DMS 273 treated with DMSO at 0.1 percent for 48 hours (cell line): Measurements from ENCODE around the gene TPO.
"Not testable (repeated sequence)": the region's sequence is repeated elsewhere in the genome, so short reads cannot be mapped to it uniquely, and the experiment has no call there.

Source experiments
- DNase-seq: peaks from one replicate; lab custom pipeline; 2025; lab: John Stamatoyannopoulos, UW

The TPO gene

DNA sequence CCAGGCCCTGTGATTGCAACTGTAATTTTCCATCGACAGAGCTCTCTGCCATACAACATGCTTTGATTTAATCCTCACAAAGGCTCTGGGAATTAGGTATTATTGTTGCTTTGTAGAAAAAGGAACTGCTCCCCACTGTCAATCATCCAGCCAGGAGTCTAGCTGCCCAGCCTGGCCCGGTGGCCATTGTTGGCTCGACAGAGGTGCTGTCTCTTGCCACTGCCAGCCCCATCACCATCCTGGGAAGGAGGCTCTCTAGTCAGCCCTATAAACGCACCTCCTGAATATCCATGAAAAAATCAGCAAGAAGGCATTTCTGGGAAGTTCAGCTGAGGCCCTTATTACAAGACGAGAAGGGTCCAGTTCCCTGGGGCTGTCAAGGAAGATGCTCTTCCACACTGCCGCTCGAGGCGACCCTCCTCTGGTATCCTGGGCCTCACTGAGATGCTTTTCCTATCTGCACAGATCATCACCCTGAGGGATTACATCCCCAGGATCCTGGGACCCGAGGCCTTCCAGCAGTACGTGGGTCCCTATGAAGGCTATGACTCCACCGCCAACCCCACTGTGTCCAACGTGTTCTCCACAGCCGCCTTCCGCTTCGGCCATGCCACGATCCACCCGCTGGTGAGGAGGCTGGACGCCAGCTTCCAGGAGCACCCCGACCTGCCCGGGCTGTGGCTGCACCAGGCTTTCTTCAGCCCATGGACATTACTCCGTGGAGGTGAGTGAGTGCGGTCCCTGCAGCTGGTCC, 71.0 kb downstream of the TPO start:
- no peak for DNase-seq

DNA sequence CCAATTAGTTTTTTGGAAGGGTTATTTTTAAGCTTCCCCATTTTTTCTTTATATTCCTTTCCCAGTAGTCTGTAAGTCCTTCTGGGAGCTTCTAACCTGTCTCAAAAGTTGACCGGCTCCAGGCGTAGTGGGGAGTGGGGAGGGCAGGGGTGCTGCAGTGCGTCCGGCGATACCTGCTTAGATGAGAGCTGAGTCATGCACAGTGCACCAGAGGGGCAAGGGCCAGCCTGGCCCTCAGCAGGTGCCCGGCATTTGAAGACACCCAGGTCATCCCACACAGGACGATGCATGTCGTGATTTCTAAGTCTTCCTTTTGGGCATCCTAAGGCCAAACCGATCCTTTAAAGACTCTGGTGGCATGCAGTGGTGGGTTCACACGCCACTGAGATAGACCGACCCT, 73.4 kb downstream of the TPO start:
- DNase-seq = no peak

DNA sequence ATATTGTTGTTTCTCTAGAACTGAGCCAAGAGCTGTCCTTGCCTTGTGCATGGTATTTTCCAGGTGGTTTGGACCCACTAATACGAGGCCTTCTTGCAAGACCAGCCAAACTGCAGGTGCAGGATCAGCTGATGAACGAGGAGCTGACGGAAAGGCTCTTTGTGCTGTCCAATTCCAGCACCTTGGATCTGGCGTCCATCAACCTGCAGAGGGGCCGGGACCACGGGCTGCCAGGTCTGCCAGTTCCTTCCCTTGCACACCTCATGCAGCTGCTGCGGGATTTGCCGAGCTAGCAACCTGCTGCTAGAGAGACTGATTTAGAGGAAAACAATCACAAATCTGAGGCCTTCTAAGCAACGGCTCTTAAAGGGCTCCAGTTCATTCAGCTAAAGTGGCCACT, 74.5 kb downstream of the TPO start:
- no peak for DNase-seq

DNA sequence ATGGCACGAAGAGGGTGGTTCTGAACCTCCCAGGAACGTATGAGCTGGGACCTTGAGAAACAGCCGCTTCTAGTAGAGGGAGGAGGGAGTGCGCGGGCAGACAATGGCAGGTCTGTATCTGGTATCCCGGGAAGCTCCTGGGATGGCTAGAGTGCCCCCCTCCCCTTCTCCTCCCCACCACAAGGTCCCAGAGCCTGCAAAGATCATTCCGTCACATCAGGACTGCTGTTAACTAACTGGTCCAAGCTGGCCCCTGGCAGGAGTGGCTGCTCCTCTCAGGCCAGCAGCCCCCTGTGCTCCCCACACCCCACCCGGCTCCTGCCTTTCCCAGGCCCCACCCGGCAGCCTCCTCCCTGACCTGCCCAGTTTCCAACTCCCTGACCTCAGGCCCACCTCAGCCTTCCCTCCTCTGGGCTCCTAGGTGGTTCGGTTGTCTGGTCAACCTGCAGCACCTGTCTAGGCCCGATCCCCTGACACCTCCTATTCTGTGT, 75.0 kb downstream of the TPO start:
- DNase-seq = no peak

DNA sequence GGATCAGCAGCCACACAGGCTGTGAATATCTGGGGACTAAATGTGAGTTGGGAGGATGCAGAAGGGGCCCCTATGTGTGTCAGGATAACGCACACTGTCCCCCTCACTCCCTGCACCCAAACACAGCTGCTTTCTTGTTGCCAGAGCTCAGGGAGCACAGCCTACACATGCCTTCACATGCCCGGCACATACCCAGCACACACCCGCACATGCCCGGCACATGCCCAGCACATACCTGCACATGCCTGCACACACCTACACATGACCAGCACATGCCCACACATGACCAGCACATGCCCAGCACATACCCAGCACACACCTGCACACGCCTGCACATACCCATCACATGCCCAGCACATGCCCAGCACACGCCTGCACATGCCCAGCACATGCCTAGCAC, 75.6 kb downstream of the TPO start:
- no peak for DNase-seq

DNA sequence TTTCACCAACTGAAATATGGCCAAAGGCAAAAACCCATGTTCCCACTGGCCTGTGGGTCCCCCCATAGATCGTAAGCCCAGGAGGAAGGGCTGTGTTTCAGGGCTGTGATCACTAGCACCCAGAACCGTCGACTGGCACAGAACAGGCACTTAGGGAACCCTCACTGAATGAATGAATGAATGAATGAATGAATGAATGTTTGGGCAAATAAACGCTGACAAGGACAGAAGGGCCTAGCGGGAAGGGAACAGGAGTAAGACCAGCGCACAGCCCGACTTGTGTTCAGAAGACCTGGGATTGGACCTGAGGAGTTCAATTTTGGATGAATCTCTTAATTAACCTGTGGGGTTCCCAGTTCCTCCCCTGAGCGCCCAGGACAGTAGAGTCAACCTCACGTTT, 76.2 kb downstream of the TPO start:
- DNase-seq = no peak

DNA sequence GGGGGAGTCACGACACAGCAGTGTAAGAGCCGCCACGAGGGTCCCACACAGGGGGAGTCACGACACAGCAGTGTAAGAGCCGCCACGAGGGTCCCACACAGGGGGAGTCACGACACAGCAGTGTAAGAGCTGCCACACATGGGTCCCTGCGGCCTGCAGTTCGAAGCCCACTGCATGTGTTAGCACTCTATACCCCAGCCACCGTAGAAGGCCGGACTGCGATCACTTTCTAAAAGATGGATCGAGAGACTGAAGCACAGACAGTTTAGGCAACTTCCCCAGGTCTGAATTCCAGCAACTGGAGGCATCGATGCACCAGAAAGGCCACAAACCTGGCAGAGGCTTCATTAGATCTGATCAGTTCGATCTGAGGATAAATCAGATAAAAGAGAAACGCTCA, 77.1 kb downstream of the TPO start:
- DNase-seq = not testable (repeated sequence)

DNA sequence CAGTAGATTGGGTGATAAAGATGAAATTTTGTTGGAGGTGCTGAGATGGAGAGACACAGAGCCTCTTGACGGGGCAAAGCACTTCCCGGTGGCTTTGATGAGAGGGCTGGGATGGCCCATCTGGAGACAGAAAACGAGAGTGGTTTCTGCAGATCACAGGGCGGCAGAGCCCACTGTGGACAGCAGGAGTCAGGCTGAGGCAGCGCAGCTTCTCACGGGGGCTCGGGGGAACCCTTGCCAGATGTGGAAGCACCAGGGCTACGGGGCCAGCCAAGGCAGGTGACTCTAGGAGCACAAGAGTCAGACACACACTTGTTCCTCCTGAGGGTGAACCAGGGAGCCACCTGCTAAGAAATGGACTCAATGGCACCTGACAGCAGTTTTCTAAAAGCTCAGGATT, 78.5 kb downstream of the TPO start:
- no peak for DNase-seq

DNA sequence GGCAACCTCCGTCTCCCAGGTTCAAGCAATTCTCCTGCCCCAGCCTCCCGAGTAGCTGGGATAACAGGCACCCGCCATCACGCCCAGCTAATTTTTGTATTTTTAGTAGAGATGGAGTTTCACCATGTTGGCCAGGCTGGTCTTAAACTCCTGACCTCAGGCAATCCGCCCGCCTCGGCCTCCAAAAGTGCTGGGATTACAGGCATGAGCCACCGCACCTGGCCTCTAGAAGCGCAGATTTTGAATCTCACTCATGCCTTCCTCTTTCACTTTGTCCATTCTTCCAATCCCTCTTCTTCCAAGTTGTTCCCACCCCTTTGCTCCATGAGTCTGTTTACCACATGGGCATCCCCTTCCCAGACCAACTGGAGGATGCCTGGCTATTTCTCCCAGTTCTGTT, 79.0 kb downstream of the TPO start:
- DNase-seq = not testable (repeated sequence)

DNA sequence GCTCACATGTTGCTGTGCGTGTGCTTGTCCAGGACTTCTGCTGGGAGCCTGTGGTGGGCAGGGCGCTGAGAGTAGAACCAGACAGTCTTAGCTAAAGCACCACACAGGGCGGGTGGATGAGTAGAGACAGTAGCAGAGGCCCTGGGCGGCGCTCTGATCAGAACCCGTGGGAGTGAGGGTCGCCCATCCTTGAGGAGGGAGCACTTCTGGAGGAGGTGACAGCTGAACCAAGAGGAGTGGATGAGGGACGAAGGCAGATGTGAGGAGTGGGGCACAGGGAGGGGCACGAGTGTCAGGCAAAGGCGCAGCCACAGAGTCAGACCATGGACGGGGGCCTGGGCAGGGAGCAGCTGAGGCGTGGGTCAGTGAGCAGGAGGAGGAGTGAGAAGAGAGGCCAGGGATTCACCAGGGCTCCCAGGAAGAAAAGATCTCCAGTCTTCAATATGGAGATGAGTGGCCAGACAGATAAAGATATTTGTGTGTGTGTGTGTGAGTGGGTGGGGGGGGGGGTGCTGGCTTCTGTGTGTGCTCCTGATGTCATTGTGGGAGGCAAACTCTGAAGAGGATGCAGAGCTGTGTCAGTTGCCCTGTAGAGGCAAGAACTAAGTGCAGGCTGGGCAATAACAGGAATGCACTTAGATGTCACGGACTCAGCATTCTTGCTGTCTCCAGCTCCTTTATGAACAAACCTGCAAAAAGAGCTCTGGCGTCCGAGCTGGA, 79.6 kb downstream of the TPO start:
- no peak for DNase-seq

DNA sequence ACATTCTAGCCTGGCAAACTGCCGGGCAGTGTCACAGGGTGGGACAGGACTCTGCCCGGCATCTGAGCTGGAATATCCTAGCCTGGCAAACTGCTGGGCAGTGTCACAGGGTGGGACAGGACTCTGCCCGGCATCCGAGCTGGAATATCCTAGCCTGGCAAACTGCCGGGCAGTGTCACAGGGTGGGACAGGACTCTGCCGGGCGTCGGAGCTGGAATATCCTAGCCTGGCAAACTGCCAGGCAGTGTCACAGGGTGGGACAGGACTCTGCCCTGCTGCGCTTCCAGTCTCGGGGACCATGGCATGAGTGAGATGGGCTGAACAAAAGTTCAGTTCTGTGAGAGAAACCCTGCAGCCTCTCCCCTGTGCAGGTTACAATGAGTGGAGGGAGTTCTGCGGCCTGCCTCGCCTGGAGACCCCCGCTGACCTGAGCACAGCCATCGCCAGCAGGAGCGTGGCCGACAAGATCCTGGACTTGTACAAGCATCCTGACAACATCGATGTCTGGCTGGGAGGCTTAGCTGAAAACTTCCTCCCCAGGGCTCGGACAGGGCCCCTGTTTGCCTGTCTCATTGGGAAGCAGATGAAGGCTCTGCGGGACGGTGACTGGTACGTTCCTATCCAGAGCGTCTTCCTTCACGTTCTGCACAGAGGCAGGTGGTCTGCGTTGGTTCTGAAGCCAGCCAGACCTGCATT, 80.3 kb downstream of the TPO start:
- no peak for DNase-seq

DNA sequence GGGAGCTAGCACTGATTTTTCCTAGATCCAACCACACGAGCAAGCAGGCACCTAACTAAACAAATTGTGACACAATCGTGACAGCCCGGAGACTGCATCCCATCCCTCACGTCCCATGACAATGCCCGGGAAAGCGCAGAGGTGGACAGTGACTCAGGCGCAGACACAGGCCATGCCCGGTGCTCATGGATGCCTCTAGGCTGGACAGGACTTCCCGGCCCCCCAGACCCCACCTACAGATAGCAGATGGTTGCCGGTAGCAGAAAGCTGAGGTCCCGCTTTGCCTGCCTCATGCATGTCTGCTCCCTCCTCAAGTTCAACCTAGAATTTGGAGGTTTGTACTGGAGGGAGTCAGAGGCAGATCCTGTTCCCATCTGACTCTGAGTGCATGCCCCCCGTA, 81.0 kb downstream of the TPO start:
- no peak for DNase-seq

DNA sequence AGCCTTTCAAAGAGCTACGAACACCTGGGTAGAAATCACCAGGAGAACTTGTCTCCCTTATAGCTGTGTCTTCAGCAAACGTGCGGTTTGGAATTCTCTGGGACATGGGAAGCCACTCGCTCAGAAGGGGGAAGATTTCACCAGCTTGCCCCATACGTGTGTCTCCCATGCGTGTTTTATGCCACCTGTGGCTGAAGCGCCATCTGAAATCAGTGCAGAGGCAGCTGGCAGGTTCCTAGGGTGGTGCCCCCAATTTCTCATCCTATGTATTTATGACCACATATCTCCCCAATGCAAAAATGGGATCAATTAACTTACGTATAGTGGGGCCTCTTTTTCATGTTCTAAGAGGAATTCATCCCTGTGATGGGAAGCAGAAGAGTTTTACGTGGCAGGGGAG, 81.6 kb downstream of the TPO start:
- DNase-seq = no peak

DNA sequence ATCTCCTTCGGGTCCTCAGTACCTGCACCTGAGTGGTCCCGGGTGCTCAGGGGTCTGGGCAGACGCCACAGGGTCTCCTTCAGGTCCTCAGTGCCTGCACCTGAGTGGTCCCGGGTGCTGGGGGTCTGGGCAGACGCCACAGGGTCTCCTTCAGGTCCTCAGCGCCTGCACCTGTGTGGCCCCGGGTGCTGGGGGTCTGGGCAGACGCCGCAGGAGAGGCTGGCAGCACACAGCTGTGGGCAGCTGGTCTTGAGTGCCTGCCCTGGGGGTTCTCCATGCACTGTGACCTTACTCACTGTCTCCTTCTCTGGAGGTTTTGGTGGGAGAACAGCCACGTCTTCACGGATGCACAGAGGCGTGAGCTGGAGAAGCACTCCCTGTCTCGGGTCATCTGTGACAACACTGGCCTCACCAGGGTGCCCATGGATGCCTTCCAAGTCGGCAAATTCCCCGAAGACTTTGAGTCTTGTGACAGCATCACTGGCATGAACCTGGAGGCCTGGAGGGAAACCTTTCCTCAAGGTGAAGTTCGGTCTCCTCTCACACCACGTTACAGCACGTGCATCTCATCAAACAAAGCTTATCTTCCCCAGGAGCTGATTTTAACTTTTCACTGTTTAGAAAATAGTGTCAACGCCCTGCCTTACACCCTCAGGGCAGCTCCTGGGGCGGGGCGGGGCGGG, 82.6 kb downstream of the TPO start:
- DNase-seq = no peak

DNA sequence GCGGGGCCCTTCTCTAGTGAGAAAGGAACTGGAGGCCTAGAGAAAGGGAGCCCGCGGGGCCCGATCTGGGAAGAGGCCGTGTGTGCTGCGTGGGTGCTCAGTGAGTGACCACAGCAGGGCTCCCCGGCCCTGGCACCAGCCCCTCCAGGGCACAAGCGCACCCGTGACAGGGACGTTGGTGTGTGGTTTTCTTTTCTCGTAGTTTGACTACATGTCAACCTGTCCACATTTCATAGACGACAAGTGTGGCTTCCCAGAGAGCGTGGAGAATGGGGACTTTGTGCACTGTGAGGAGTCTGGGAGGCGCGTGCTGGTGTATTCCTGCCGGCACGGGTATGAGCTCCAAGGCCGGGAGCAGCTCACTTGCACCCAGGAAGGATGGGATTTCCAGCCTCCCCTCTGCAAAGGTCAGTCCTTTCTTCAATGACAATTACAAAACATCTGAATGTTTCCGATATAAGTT, 83.1 kb downstream of the TPO start:
- no peak for DNase-seq

DNA sequence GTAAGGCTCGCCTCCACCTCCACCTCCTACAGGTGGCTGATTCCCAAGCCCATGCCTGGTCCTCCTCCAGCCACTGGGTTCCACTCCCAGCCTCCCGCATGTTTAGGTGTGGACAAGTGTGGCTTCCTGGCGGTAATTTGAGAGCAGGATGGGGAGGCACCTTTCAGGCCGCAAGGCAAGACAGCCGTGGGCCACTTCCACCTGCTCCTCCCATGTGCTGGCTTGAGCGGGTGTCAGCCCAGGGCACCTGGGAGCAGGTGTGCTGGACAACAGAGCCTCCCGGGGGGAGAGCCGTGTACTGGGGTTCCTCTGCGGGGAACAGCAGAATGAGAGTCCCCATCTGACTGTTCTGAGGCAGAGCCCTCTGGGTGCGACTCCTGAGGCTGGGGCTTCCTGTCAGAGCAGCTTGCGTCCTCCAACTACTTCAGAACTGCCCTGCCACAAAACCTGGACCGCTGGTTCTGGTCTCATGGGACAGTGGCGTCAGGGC, 83.9 kb downstream of the TPO start:
- DNase-seq = no peak

DNA sequence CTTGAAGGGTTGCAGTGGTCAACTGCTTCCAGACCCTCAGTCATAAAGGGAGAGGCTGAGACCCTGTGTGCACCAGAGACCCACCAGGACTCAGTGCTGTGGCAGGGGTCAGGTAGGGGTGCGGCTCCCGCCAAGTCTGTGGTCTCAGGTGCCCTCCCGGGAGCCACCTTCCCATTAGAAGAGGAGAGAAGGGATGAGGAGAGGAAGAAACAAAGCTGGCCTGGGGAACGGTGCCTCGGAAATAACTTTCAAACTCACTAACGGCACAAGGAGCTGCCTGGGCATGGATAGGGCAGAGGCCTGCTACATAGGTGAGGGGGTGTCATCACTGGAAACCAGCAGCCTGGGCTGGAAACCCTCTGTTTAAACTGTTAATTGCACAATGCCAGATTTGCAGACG, 84.9 kb downstream of the TPO start:
- no peak for DNase-seq

DNA sequence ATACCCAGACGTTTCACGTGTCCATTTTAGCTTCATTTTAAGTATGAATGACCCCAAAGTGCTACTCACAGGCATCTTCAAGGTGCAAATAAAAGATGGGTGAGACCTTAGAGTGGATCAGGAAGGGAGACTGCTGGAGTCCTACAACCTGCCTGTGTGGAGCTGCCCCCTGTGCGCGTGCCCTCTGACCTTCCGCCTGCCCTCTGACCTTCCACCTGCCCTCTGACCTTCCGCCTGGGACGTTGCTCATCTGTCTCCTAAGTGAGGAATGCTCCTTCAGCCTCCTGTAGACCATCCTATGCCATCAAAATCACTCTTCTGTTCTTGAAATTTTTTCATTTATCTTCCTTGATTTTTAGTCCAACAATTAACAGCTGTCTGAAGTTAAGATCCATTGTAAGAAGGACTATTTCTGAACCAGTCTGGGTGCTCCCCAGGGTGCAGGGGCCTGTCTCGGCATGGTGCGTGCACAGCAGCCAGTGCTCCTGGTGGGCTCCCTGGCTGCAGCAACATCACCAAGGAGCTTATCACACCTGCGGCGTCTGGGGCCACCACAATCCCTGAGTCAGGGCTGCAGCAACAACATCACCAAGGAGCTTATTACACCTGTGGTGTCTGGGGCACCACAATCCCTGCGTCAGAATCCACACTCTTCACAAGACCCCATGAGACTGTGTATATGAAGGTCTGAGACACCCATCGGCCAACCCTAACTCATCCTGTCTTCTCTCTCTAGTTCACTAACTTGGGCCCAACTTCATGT, 86.0 kb downstream of the TPO start:
- no peak for DNase-seq

DNA sequence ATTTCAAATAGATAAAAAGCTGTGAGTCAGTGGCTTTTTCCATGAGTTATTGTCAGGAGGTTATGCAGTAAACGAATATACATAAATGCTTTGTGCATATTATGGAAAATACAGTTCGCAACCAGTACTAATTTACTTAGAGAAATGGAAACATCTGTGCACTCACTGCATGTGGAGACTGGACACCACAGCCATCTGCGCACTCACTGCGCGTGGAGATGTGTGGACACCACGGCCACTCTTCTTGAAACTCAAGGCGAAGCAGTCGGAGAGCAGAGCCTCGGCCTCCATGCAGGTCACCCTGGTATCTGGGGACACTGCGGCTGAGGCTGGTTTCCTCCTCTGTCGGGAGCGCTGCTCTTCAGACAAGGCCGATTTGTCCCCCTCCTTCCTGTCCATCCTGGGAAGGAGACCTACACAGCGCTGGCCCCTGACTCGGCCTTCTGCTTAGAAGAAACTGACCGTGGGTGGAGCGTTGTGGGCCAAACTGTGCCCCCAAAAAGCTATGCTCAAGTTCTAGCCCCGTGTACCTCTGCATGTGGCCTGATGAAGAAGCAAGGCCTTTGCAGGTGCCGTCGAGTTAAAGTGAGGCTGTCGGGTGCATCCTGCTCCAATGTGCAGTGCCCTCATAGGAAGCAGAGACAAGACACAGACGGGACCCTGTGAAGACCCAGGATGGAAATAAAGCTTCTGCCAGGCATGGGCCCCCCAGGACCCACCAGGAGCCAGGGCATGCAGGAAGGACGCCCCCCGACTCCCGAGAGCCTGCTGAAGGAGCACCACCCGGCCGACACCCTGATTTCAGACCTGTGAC, 88.0 kb downstream of the TPO start:
- DNase-seq = no peak

DNA sequence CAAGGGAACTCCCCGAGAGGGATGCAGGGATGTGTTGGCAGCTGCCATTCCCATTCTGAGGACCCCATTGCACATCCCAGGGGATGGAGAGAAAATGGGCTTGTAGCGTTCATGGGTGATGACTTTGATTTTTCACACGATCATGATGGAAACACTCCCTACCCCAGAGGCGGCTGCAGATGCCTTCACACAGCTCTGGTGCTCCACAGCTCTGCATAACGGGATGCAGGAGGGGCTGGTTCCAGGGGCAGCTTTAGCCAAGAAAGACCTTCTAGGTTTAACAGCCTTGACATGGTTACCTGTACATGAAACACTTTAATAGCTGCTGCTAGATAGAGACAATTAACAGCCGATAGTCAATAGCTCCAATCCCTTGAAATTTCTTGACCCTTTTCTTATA, 88.7 kb downstream of the TPO start:
- no peak for DNase-seq

DNA sequence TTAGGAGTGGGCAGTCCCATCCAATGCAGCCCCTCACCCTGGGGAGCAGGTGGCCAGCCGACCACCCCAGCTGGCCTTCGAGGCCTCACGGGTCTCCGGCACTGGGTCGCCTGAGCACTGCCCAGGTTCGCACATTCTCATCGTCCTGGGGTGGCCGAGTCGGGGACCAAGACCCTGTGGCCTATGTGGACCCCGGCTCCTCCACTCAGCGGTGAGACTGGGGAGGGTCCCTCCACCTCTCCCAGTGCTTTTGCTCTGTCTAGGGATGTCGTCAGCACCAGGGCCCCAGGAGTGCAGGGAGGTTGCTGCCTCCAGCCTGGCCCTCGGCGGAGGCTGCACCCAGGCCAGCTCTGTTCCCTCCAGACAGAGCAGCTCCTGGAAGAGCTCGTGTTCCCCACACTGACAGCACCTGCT, 89.6 kb downstream of the TPO start:
- DNase-seq = no peak
